GM19193 (cell line): Measurements from ENCODE around the gene DOCK1.

Experiments
- POLR2A ChIP-seq: IDR thresholded peaks from 4 replicates; pipeline ENCODE4 v1.6.1; 2011; ENCODE audit not compliant: insufficient read depth, insufficient read length; ENCODE audit errors: extremely low read depth

DOCK1 gene

GRCh38 chr10:127142856-127143255, 237.6 kb downstream of the DOCK1 start:
- TF ChIP-seq POLR2A = no peak

DNA sequence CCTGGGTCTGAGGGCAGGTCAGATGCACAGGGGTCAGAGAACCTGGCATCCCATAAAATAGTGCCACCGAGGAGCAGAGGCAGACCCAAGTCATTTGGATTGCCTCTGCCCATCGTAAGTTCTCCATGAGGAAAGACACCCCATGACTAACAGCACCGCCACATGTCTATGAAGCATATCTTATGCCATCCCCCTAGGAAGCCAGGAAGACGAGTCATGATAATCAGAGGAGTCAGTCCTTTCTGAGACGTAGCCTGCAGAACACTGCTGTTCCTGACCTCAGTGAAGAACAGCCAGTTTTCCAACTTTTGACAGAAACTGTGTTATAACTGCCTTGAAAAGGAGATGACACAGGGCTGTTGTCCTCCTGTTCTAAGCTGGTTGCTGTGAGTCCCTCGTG, 239.9 kb downstream of the DOCK1 start:
- TF ChIP-seq POLR2A = no peak

- no peak for TF ChIP-seq POLR2A
These were observed 241.4 kb downstream of the DOCK1 start for GRCh38 chr10:127146661-127147060.

DNA sequence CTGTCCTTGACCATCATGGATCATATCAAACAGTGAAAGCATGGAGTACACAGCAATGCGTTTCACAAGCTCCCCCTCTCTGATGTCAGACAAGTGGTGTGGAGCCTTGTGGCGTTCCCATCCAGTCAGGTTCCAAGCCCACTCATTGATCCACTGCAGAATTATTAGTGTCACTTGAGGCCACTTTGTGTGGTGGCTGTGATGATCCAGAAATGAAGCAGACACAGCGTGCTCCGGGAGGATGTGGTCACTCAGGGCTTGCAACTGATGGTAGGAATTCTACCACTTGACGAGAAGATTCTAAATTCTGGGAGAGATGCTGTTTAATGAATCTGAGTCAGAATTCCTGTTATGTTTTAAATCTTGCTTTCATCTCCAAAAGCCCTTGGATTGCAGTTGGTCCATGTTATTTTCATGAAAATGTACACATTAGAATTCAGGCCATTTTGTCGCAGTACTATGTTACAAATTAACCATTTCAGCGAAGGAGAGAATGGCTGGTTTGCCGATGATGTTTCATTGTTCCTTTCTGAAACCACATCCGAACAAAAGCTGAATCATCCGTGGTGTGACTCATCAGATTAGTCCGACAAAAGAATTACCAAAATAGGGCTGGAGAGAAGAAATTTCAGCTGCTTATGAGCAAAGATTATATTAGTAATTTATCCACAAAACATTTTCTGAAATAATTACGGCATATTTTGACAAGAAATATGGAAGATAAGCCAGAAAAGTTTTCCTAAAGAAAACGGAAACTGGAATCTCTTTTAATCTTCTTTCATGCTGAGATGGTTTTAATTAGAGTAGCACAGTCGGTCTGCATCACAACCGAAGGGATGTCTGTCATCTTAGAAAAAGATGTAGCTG, 243.1 kb downstream of the DOCK1 start:
- no peak for TF ChIP-seq POLR2A

GRCh38 chr10:127148933-127149220, 243.6 kb downstream of the DOCK1 start:
- no peak for TF ChIP-seq POLR2A

DNA sequence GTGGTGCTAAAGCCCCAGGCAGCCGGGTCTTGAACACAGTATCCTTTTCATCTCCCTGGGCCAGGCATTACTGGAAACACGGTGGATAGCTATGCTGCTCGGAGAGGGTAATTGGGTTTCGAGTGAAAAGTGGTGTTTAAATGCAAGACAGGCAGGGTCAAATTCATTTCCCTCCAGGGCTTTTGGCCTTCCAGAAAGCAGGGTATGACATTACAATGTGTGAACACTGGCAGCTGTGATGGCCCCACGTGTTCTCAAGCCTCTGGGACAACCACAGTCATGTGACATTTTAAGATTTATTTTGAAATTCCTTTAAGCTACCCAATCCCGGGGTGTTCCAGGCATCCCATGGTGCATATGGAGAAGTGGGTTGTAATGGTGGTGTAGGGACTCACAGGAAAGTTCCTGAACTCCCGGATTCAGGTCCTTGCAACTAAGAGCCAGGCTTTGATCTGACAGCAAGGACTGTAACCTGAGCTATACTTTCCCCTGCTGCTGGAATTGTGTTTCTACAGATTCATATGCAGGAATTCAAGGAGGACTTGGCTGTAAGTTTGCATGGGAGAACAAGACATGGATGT, 244.4 kb downstream of the DOCK1 start:
- TF ChIP-seq POLR2A = no peak

GRCh38 chr10:127150136-127150535, 244.9 kb downstream of the DOCK1 start:
- no peak for TF ChIP-seq POLR2A

- TF ChIP-seq POLR2A = no peak
These were observed 246.3 kb downstream of the DOCK1 start for GRCh38 chr10:127151541-127151940.

- TF ChIP-seq POLR2A = no peak
These were observed 246.9 kb downstream of the DOCK1 start for GRCh38 chr10:127151981-127152699.

DNA sequence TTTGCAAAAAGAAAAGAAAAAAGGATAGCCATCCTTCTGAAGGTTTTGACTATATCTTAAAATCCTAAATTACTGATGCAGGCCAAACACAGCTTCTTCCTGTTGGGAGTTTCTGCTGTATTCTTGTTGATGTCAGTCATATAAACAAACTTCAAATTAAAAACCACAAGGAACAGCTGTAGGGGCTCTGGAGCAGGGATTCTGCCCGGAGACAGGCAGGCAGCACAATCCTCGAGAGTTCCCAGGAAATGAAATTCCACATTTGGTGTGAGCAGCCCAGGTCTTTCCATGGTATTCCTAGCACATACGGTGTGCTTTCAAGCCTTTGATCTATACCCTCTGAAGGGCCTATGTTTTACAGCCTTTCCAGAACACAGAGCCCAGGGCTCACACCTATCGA, 248.0 kb downstream of the DOCK1 start:
- no peak for TF ChIP-seq POLR2A

DNA sequence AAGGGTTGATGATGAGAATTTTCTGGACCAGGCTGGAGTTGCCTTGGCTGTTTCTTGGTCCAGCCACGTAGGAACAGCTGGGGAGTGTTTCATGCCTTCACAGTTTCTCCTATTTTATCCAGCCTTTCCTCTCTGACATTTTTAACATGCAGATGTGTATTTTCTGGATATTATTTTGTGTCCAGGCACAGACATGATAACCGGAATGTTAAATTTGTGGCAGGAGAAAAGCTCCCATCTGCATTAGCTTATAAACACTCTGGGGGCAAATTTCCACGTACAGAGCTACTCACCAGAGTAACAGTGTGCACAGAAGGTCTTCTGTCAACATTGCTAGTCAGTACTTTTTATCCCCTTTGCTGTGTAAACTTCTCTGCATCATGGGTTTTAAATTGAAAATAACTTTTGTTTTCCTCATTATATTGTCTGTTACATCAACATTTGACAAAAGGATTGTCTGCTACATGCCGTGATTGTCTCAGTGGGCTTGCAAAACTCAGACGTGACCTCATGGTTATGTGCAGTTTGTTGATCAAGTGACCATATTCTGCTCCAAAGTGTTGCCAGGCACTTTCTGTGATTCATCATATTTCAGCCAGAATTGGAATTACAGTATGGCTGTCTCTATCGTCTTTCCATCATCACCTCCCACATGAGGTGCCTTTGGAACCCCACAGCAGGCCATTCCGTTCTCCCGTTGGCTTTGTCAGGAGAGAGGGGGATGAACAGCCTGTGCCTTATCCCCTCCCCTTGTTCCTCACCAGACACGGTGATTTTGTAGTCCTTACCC, 249.8 kb downstream of the DOCK1 start:
- TF ChIP-seq POLR2A = no peak

GRCh38 chr10:127157089-127157488, 251.9 kb downstream of the DOCK1 start:
- TF ChIP-seq POLR2A = no peak

DNA sequence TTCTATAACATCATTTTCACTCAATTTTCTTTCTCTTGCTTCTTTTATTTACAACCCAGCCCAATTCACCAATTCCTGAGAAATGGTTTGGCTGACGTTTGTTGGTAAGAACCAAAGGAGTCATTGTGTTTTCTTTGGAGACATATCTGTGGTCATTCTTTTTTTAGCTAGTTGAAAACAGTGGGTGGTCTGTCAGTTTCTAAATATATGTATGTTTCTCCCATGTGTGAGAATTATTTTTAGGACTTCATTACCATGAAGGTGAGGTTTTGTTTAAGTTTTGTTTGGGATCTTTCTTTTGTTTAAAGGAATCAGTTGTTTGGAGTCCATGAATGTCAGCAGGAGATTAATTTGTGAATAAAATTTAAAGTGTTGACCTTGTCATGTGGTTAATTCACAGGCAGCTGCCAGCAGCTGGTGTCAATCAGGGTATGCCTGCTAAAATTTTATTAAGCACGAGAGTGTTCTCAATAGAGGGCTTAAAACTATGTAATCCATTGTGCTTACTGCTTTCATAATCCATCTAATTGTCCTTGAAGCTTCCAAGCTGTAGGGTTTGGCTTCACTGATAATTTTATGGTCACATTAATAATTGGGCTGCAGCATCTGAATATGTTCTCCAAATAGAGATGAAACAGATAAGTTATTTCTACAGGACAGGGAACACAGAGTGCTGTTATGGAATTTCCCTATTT, 252.4 kb downstream of the DOCK1 start:
- no peak for TF ChIP-seq POLR2A

DNA sequence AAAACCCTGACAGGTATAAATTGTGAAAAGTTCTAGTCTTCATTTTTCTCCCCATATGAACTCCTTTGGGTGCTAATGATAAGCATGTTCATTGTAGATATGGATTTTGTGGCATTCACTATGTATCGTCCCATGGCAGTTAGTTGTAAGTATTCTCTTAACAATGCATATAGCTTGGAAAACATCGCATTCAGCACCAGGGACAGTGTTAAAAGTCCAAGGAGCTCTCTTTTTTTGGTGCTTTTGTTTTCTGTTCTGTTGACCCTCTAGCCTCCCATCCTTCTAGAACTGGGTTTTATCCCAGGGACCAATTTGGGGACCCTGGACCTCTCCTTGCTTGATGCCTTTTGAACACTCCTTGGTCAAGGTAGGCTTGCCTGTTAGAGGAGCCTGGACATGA, 253.4 kb downstream of the DOCK1 start:
- no peak for TF ChIP-seq POLR2A

DNA sequence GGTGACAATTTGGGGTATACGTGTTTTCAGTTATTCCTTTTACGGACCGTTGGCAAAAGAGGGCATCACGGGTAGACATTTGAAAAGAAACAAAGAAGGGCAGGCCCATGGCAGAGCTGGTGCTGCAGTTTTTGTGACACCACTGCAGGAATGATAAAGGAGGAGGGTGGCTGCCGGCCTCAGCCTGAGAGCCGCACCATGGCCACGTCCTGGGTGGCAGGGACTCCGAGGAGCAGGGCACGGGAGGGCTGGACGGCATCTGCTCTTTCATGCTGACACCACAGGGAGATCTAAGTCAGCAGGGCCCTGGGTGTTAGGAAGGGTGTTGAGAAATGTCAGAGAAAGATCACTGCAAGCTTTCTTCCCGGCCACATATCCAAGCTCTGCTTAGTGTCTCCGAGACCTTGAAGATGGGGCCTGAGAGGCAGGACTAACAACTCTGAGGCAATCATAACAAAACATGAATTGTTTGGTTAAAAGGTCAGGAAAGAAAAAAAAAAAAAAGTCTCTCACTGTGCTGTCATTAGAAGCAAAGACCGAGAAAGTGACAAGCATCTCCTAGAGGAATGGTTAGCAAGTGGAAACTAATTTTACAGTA, 254.5 kb downstream of the DOCK1 start:
- TF ChIP-seq POLR2A = no peak

- no peak for TF ChIP-seq POLR2A
These were observed 256.3 kb downstream of the DOCK1 start for GRCh38 chr10:127161482-127161881.
